T-cell (primary cell): Measurements from ENCODE around the gene RFC5. TPM values are rescaled to one million over a fixed set of nuclear protein-coding genes. Genes with fewer than 3 reads are reported as not detected.

Source experiments
- ATAC-seq, 4 experiments: fragments of 200-7000 bp in 3 of 4; fragments of 150-1000 bp in 1 of 4; cut with Tn5 transposase; replicated peaks in 1 of 4; 1 replicate in 3 of 4; 2 replicates in 1 of 4; pipeline ENCODE4 v1.10.0; 2021; ENCODE audit warnings: moderate library complexity in 3 of 4, mild to moderate bottlenecking in 2 of 4, moderate number of reproducible peaks in 1 of 4
- CTCF ChIA-PET, 2 donors: fragments of 300-600 bp; sonication (Branson Sonifier 250); formaldehyde crosslinking; loops; one replicate each; lab custom pipeline; 2022; ENCODE audit warnings: antibody characterized with exemption in 2 of 2; lab: Charles Lee
- POLR2A ChIA-PET, 2 donors: fragments of 300-600 bp; sonication (Branson Sonifier 250); formaldehyde crosslinking; loops; one replicate each; lab custom pipeline; 2022; ENCODE audit warnings: antibody characterized with exemption in 2 of 2; lab: Charles Lee
- DNase-seq, 35 experiments: peaks; one replicate each; pipeline versions ENCODE4 v3.0.0 to v3.0.0-alpha.2; 2013 to 2023
- H3K27ac ChIP-seq: one replicate; pipeline ENCODE4 v1.5.1; 2013; ENCODE audit warnings: low read length
- H3K27me3 ChIP-seq, 2 experiments: replicated peaks in 1 of 2; 1 replicate in 1 of 2; 2 replicates in 1 of 2; pipeline versions ENCODE4 v1.6.1 to v1.7.0; 2013; ENCODE audit warnings: low read length in 1 of 2, mixed read lengths in 1 of 2; ENCODE audit not compliant: control insufficient read depth in 2 of 2, insufficient read depth in 2 of 2; ENCODE audit errors: extremely low read depth in 1 of 2
- H3K36me3 ChIP-seq, 2 donors: 1 replicate in 1 of 2; 2 replicates in 1 of 2; pipeline versions ENCODE4 v1.6.1 to v1.7.0; 2013; ENCODE audit warnings: low read length in 1 of 2; ENCODE audit not compliant: control insufficient read depth in 2 of 2, insufficient read depth in 1 of 2; ENCODE audit errors: extremely low read depth in 1 of 2
- H3K4me1 ChIP-seq, 2 experiments: 1 replicate in 1 of 2; 2 replicates in 1 of 2; pipeline versions ENCODE4 v1.6.1 to v1.7.0; 2013; ENCODE audit warnings: low read length in 2 of 2, mixed read lengths in 1 of 2; ENCODE audit not compliant: insufficient read depth in 2 of 2, control insufficient read depth in 1 of 2; ENCODE audit errors: extremely low read depth in 1 of 2
- H3K4me3 ChIP-seq, 2 donors: 1 replicate in 1 of 2; 2 replicates in 1 of 2; pipeline versions ENCODE4 v1.5.1 to v1.7.0; 2013; ENCODE audit warnings: mild to moderate bottlenecking in 2 of 2, low read length in 1 of 2, moderate library complexity in 1 of 2; ENCODE audit not compliant: control insufficient read depth in 1 of 2; ENCODE audit errors: extremely low read depth in 1 of 2
- H3K9me3 ChIP-seq: 2 replicates; pipeline ENCODE4 v1.7.0; 2013
- H3K27ac Mint-ChIP-seq, 2 donors: one replicate each; pipeline ENCODE4 v1.8.0; 2020 to 2021; ENCODE audit warnings: mild to moderate bottlenecking in 2 of 2, mixed read lengths in 2 of 2
- H3K27me3 Mint-ChIP-seq, 2 donors: one replicate each; pipeline ENCODE4 v1.8.0; 2021 to 2022; ENCODE audit warnings: mixed read lengths in 2 of 2
- H3K36me3 Mint-ChIP-seq: one replicate; pipeline ENCODE4 v1.8.0; 2021; ENCODE audit warnings: mixed read lengths
- H3K4me1 Mint-ChIP-seq, 3 donors: one replicate each; pipeline ENCODE4 v1.8.0; 2020 to 2022; ENCODE audit warnings: mixed read lengths in 3 of 3, mild to moderate bottlenecking in 1 of 3
- H3K4me3 Mint-ChIP-seq, 3 donors: one replicate each; pipeline ENCODE4 v1.8.0; 2020 to 2022; ENCODE audit warnings: mild to moderate bottlenecking in 3 of 3, mixed read lengths in 3 of 3, moderate library complexity in 3 of 3
- H3K9me3 Mint-ChIP-seq, 3 donors: one replicate each; pipeline ENCODE4 v1.8.0; 2020 to 2022; ENCODE audit warnings: mixed read lengths in 3 of 3
- WGBS: methylation state at CpG from one replicate; pipeline ENCODE4 v1.1.5; 2013; ENCODE audit warnings: missing lambda C conversion rate; ENCODE audit not compliant: insufficient coverage; 5-methylcytosine and 5-hydroxymethylcytosine counted together
- total RNA-seq, 35 experiments: library from RNA in 6 of 35; stranded (reverse) in 6 of 35; fragments of 120-200 nt in 1 of 35; gene quantifications; one replicate each; pipeline versions ENCODE4 v1.2.1 to v1.2.4 and lab custom pipeline; 2013 to 2026

Gene RFC5
- total RNA-seq, 5 donors from 2014 or later (not counting 1 experiment from before 2014, with no cell fraction given) = 12.4 to 16.3 (median 13.5) TPM

DNA sequence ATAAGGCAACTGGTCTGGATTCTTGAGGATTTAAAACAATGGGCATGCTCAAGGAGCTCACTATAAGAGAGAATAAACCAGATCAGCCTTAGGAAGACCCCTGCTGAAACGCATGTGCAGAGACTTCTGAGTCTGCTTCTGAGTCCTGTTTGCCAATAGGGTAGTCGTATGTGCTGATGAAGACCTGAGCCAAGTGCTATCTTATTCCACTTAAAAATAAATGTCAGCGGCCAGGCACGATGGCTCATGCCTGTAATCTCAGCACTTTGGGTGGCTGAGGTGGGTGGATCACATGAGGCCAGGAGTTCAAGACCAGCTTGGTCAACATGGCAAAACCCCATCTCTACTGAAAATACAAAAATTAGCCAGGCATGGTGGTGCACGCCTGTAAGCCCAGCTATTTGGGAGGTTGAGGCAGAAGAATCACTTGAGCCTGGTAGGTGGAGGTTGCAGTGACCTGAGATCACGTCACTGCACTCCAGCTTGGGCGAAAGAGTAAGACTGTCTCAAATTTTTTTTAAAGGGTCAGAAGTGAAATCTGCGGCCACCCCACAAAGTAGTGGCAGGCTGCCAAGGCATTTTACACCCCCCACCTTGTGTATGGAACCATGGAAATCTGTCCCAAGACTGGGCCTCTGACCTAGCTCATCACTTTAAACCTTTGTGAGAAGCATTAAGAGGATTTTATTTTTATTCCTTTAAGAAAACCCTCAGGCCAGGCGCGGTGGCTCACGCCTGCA, 20.3 kb downstream of the RFC5 start:
- no peak for DNase-seq
- H3K36me3 ChIP-seq = peaks cover 18 to 84% of the 10 kb centered on the region in 2 donors
- no peaks in the 10 kb centered on the region for H3K4me1 ChIP-seq
- H3K27me3 ChIP-seq = no peaks in the 10 kb centered on the region
- Mint-ChIP-seq H3K4me1 (peaks cover 0 to 15% (median 6%) of the 10 kb centered on the region in 3 donors), H3K27me3 (no peaks in the 10 kb centered on the region), H3K9me3 (no peaks in the 10 kb centered on the region), H3K36me3 (peaks cover 50% of the 10 kb centered on the region), H3K4me3 (no peak overlapping the region), H3K27ac (no peak overlapping the region)
- H3K4me3 ChIP-seq = no peak overlapping the region
- CTCF ChIA-PET = no interaction called here
- POLR2A ChIA-PET = no interaction called here
- H3K9me3 ChIP-seq = no peaks in the 10 kb centered on the region
- WGBS = 89% methylated on average over 5 of the region's 11 CpGs
- no peak for ATAC-seq
- no peak overlapping the region for H3K27ac ChIP-seq

DNA sequence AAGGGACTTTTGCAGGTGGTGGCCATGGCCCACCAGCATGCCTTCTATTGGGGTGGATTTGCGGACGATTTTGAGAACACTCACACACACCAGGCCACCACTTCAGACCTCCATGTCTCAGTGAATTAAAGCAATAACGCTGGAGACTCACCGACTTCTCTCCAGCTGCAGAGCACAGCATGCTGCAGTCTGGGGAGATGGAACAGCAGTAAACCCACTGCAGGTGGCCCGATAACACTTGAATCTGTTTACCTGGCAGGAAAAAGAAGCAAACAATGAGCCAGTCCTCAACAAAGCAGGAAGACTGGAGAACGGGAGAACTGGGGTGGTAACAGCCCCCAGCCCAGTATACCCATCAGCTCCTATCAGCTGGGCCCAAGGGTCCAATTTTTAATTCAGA, 21.6 kb downstream of the RFC5 start:
- ChIA-PET CTCF (no interaction called here), POLR2A (no interaction called here)
- Mint-ChIP-seq H3K9me3 (no peaks in the 10 kb centered on the region), H3K4me1 (peaks cover 0 to 15% (median 6%) of the 10 kb centered on the region in 3 donors), H3K36me3 (peaks cover 56% of the 10 kb centered on the region), H3K4me3 (no peak overlapping the region), H3K27me3 (no peaks in the 10 kb centered on the region), H3K27ac (no peak overlapping the region)
- no peak for DNase-seq
- no peak for ATAC-seq
- Histone ChIP-seq H3K36me3 (peaks cover 18 to 92% of the 10 kb centered on the region in 2 donors), H3K27me3 (no peaks in the 10 kb centered on the region), H3K27ac (no peak overlapping the region), H3K9me3 (no peaks in the 10 kb centered on the region), H3K4me1 (no peaks in the 10 kb centered on the region), H3K4me3 (no peak overlapping the region)
- WGBS = 84% methylated on average over 6 of the region's 6 CpGs

DNA sequence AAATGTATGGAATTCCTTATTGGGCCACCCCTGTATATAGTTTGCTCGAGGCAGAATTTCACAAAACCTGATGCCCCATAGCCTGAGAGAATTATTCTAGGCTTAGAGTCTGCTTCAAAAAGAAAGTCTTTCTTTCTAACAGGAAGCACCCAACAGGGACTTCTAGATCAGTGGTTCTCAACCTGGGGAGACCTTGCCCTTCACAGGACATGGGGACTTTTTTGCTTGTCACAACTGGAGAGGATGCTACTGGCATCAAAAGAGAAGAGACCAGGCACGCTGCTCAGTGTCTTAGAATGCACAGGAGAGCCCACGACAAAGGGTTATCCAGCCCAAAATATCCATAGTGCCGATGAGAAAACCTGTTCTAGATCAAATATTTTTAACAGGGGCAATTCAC, 25.6 kb downstream of the RFC5 start:
- Mint-ChIP-seq H3K4me1 (peaks cover 0 to 8% (median 7%) of the 10 kb centered on the region in 3 donors), H3K36me3 (peaks cover 50% of the 10 kb centered on the region), H3K4me3 (no peak overlapping the region), H3K27ac (no peak overlapping the region), H3K27me3 (no peaks in the 10 kb centered on the region), H3K9me3 (no peaks in the 10 kb centered on the region)
- ChIA-PET CTCF (no interaction called here), POLR2A (no interaction called here)
- peak overlapping the region; percentile 33 for H3K27ac ChIP-seq
- H3K36me3 ChIP-seq = peaks cover 6 to 72% of the 10 kb centered on the region in 2 donors
- H3K4me3 ChIP-seq = no peak overlapping the region
- no peaks in the 10 kb centered on the region for H3K27me3 ChIP-seq
- no peaks in the 10 kb centered on the region for H3K9me3 ChIP-seq
- ATAC-seq (no peak), DNase-seq (no peak)
- H3K4me1 ChIP-seq = no peaks in the 10 kb centered on the region
- WGBS = 30% methylated on average over 2 of the region's 4 CpGs

DNA sequence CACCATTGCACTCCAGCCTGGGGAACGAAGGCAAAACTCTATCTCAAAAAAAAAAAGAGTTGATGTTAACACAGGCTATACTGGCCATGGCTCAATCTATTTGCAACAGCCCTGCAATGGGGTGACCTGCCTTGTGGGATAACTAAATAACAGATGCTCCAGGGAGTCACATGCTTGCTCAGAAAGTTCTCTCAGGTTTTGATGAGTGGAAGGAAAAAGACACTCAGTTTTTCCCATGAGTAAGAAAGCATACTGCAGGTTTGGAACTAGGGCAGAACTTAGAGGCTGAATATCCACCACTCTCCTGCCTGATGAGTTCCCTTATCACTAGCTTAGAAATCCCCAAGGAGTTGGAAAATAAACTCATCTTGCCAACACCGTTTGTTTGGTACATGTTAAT, 27.6 kb downstream of the RFC5 start:
- Mint-ChIP-seq H3K27me3 (no peaks in the 10 kb centered on the region), H3K36me3 (peaks cover 45% of the 10 kb centered on the region), H3K27ac (peak overlapping the region in 1 of 2 donors; percentile 22), H3K9me3 (no peaks in the 10 kb centered on the region), H3K4me1 (peaks cover 0 to 8% (median 8%) of the 10 kb centered on the region in 3 donors), H3K4me3 (no peak overlapping the region)
- ChIA-PET POLR2A (interaction anchor here in 1 of 2 donors (0.5 to 0.6 kb wide), 2 partner anchors 26 to 322 kb away, joined by 3 read pairs; no protein-coding TSS in a partner anchor), CTCF (interaction anchor here (0.5 to 1.3 kb wide), 4 partner anchors 13 to 83 kb away, joined by 3 to 11 read pairs (median 4); no protein-coding TSS in a partner anchor)
- 100% methylated on average over 1 of the region's 2 CpGs for WGBS
- H3K4me1 ChIP-seq = no peaks in the 10 kb centered on the region
- no peak overlapping the region for H3K4me3 ChIP-seq
- no peak for ATAC-seq
- H3K9me3 ChIP-seq = no peaks in the 10 kb centered on the region
- no peak overlapping the region for H3K27ac ChIP-seq
- DNase-seq = no peak
- H3K36me3 ChIP-seq = peaks cover 0 to 56% of the 10 kb centered on the region in 2 donors
- no peaks in the 10 kb centered on the region for H3K27me3 ChIP-seq

DNA sequence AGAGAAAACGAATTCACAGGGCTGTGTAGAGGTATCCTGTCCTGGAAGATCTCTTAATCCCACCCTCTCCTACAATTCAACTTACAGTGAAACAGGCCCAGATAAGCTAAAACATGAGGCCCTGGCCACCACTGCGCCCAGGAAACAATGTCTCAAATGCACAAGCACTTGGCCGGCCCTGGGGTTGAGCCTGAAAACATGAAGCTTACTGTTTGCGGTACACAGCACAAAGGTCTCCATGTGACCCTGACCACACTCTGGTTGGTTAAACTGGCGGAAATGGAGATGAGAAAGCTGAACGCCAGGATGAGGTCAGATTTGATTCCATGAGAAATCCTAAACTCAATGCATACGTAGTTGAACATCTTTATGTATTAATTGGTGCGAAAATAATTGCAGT, 28.1 kb downstream of the RFC5 start:
- no peaks in the 10 kb centered on the region for H3K4me1 ChIP-seq
- ATAC-seq = no peak
- H3K9me3 ChIP-seq = no peaks in the 10 kb centered on the region
- no peak overlapping the region for H3K27ac ChIP-seq
- H3K27me3 ChIP-seq = no peaks in the 10 kb centered on the region
- ChIA-PET POLR2A (interaction anchor here in 1 of 2 donors (0.5 to 0.6 kb wide), 2 partner anchors 27 to 321 kb away, joined by 3 read pairs; no protein-coding TSS in a partner anchor), CTCF (no interaction called here)
- WGBS = 83% methylated on average over 2 of the region's 8 CpGs
- Mint-ChIP-seq H3K27me3 (no peaks in the 10 kb centered on the region), H3K27ac (peak overlapping the region in 1 of 2 donors; percentile 22), H3K4me1 (peaks cover 0 to 10% (median 9%) of the 10 kb centered on the region in 3 donors), H3K9me3 (no peaks in the 10 kb centered on the region), H3K36me3 (peaks cover 43% of the 10 kb centered on the region), H3K4me3 (no peak overlapping the region)
- peaks cover 0 to 53% of the 10 kb centered on the region in 2 donors for H3K36me3 ChIP-seq
- H3K4me3 ChIP-seq = no peak overlapping the region
- DNase-seq = no peak

DNA sequence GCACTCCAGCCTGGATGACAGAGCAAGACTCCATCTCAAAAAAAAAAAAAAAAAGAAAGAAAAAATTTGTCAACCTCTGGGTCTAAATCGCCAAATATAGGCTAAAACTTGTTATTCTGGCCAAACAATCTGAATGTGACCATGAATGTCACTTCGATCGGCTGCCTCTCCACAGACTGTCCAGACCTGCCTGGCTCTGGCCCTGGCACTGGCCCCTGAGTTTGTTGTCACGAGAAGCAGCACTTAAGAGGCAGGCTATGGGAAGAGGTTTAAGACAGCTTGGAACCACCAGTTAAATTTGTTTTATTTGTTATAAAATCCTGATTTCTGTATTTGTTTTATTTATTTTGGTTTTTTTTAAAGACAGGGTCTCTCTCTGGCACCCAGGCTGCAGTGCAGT, 29.9 kb downstream of the RFC5 start:
- Histone ChIP-seq H3K4me1 (peaks cover 0 to 3% of the 10 kb centered on the region in 2 experiments), H3K4me3 (no peak overlapping the region), H3K27me3 (no peaks in the 10 kb centered on the region), H3K27ac (no peak overlapping the region), H3K9me3 (no peaks in the 10 kb centered on the region), H3K36me3 (peaks cover 0 to 49% of the 10 kb centered on the region in 2 donors)
- WGBS = 94% methylated on average over 4 of the region's 4 CpGs
- ChIA-PET CTCF (no interaction called here), POLR2A (no interaction called here)
- Mint-ChIP-seq H3K4me1 (peaks cover 0 to 17% (median 13%) of the 10 kb centered on the region in 3 donors), H3K27ac (no peak overlapping the region), H3K27me3 (no peaks in the 10 kb centered on the region), H3K9me3 (no peaks in the 10 kb centered on the region), H3K4me3 (no peak overlapping the region), H3K36me3 (peaks cover 46% of the 10 kb centered on the region)
- ATAC-seq (no peak), DNase-seq (no peak)
